Activated naive CD4-positive, alpha-beta T cell treated with anti-CD3 and anti-CD28 coated beads for 36 hours (primary cell): ENCODE data around the gene CLDN25. TPM values are rescaled to one million over a fixed set of nuclear protein-coding genes. Genes with fewer than 3 reads are reported as not detected.
"Not testable (repeated sequence)": the region's sequence is repeated elsewhere in the genome, so short reads cannot be mapped to it uniquely, and the experiment has no call there.

Source experiments
- CTCF ChIA-PET: fragments of 350-600 bp; sonication (Branson Sonifier 250); formaldehyde crosslinking; loops from one replicate; lab custom pipeline; 2021; ENCODE audit warnings: antibody characterized with exemption; lab: Charles Lee
- DNase-seq: peaks from one replicate; pipeline ENCODE4 v3.0.0-alpha.2; 2020
- H3K27ac Mint-ChIP-seq: one replicate; pipeline ENCODE4 v1.8.0; 2021; ENCODE audit warnings: mild to moderate bottlenecking, mixed read lengths
- H3K27me3 Mint-ChIP-seq: one replicate; pipeline ENCODE4 v1.8.0; 2021; ENCODE audit warnings: low read depth, mixed read lengths
- H3K36me3 Mint-ChIP-seq: one replicate; pipeline ENCODE4 v1.8.0; 2021; ENCODE audit warnings: low read depth, mixed read lengths
- H3K4me1 Mint-ChIP-seq: one replicate; pipeline ENCODE4 v1.8.0; 2021; ENCODE audit warnings: low read depth, mixed read lengths
- H3K4me3 Mint-ChIP-seq: one replicate; pipeline ENCODE4 v1.8.0; 2021; ENCODE audit warnings: mild to moderate bottlenecking, moderate library complexity, mixed read lengths
- H3K9me3 Mint-ChIP-seq: one replicate; pipeline ENCODE4 v1.8.0; 2021; ENCODE audit warnings: mixed read lengths
- intact Hi-C: fragments of 100-400 bp; cut with micrococcal nuclease; formaldehyde crosslinking; loops from one replicate; pipeline ENCODE4 v1.15.1; 2023
- total RNA-seq, 2 experiments: library from RNA; stranded (reverse); gene quantifications; one replicate each; pipeline ENCODE4 v1.2.3, GENCODE V29; 2021

The CLDN25 gene
- total RNA-seq: not detected

DNA sequence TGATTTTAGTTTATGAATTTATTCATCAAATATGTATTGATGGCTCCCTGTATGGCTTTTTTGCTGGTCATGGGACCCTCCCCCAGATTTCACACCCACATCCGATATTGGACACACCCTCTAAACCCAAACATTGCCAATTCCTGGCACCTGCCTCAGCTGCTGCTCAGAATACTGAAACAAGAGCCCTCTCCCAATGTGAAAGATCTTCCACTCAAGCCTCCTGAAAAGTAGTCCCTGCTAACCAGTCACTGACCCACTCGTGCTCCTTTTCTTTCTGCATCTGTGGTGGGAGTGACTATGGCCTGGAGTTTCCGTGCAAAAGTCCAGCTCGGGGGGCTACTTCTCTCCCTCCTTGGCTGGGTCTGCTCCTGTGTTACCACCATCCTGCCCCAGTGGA is at the start of gene CLDN25:
Gene CLDN25, plus strand, starts transcription at position 301 of the 400 bp plus-strand sequence. Its CDS starts 0 bp downstream, at position 301.
- intact Hi-C loops: loop anchor here (10.0 kb wide), 2 partner anchors 625 to 1695 kb away; partner anchors contain the start of genes C11orf71, RBM7, SDHD and TIMM8B
- Mint-ChIP-seq H3K4me1 (peaks cover under 1% of the 10 kb centered on the region), H3K27ac (no peak within 1 kb of the TSS), H3K9me3 (no peaks in the 10 kb centered on the region), H3K27me3 (peaks cover 3% of the 10 kb centered on the region), H3K4me3 (no peak within 1 kb of the TSS), H3K36me3 (no peaks in the 10 kb centered on the region)
- CTCF ChIA-PET: no interaction called here
- DNase-seq: no peak

DNA sequence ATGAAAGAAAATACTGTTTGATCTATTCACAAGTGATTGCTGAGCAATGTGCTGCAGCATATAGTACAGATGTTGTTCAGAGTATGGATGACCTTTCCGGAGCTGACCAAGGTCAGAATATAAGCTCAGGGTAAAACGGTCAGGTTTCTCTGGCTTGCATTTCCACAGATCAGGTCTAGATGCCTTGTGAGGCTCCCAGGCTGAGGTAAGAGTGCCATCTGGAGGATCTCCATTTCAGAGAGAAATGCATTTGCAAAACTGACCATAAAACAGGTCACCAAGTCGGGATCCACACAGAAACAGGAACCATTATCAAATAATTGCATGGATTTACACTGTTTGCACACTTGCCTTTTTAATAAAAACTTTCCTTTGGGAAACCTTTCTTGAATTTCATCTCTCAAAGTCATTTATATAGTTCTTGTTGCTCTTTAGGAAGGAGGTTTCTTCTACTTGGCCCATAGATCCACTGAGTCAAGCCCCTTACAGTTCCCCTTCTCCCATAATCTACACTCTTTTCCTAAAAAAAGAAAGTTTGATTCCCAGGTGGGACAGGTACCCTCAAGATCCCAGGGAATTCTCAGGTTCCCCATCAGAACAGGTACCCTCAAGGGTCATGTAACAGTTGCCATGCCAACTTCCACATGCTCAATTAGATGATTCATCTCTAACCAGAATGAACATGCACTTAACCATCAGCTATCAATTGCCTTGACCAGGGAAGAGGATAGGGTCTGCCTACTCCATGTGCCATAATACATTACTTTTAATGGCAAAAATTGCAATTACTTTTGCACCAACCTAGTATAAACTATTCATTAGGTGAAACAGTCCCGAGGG is 48.5 kb upstream of the CLDN25 start:
- Mint-ChIP-seq H3K4me3 (no peak overlapping the region), H3K27ac (no peak overlapping the region), H3K36me3 (peaks cover 29% of the 10 kb centered on the region), H3K27me3 (no peaks in the 10 kb centered on the region), H3K4me1 (peaks cover 1% of the 10 kb centered on the region), H3K9me3 (no peaks in the 10 kb centered on the region)
- intact Hi-C loops: loop anchor here (1.0 kb wide), 1 partner anchor 426 kb away; no protein-coding TSS in a partner anchor
- DNase-seq: peak; percentile 19
- CTCF ChIA-PET: interaction anchor here (0.6 kb wide), 1 partner anchor 193 kb away, joined by 3 read pairs; no protein-coding TSS in a partner anchor

DNA sequence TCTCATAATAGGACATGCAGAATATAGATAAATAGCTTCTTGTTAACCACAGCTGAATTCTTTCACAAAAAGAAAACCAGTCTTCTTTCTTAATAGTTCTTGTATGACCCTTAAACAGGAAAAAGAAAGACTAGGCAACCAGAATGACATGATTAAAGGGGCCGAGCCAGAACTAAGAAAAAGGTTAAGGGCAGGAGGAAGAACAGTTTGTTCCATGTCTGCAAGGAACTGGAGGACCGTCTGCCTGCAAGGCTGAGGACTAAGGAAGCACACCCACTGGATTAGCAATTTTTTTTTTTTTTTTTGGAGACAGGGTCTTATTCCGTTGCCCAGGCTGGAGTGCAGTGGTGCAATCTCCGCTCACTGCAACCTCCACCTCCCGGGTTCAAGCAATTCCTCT is 47.5 kb upstream of the CLDN25 start:
- intact Hi-C loops: no loop called here
- peaks cover 9% of the 10 kb centered on the region for H3K4me1 Mint-ChIP-seq
- H3K4me3 Mint-ChIP-seq: no peak overlapping the region
- no peaks in the 10 kb centered on the region for H3K9me3 Mint-ChIP-seq
- peaks cover 33% of the 10 kb centered on the region for H3K36me3 Mint-ChIP-seq
- CTCF ChIA-PET: interaction anchor here (0.6 kb wide), 1 partner anchor 192 kb away, joined by 3 read pairs; no protein-coding TSS in a partner anchor
- DNase-seq: no peak
- no peak overlapping the region for H3K27ac Mint-ChIP-seq
- H3K27me3 Mint-ChIP-seq: no peaks in the 10 kb centered on the region

DNA sequence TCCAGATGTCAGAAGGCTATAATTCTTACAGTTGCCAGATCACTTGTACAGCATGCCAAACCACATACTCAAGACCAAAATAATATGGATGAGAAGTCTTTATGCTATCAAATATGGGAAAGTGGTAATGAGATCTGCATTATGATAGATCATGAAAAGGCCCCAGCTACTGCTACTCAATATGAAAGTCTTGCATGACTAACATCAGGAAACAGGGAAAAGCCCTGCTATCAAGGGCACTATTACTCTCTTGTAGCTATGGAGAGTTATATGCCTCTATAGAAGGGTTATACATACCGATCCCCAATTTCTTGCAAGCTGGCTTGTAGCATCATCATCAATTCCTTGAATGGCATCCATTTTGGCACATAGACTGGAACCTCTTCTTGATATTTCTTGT is 43.3 kb upstream of the CLDN25 start:
- CTCF ChIA-PET: interaction anchor here (0.8 kb wide), 1 partner anchor 37 kb away, joined by 3 read pairs; the partner anchor contains the start of gene ZW10
- Mint-ChIP-seq H3K36me3 (peaks cover 44% of the 10 kb centered on the region), H3K27ac (no peak overlapping the region), H3K9me3 (no peaks in the 10 kb centered on the region), H3K27me3 (no peaks in the 10 kb centered on the region), H3K4me3 (no peak overlapping the region), H3K4me1 (peaks cover 12% of the 10 kb centered on the region)
- intact Hi-C loops: loop anchor here (2.0 to 5.0 kb wide), 3 partner anchors 36 to 422 kb away; partner anchors contain the start of genes TTC12 and ZW10
- DNase-seq: no peak

DNA sequence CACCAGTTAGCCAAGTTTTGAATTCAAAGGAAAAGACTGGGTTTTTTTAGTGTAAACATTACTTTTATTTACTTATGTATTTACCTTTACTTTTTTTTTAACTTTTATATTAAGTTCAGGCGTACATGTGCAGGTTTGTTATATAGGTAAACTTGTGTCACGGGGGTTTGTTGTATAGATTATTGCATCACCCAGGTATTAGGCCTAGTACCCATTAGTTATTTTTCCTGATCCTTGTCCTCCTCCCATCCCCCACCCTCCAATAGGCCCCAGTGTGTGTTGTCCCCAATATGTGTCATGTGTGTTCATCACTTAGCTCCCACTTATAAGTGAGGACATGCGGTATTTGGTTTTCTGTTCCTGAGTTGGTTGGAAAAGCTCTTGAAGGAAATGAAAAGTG is 26.7 kb upstream of the CLDN25 start:
- DNase-seq: no peak
- Mint-ChIP-seq H3K9me3 (no peaks in the 10 kb centered on the region), H3K4me3 (no peak overlapping the region), H3K27ac (no peak overlapping the region), H3K27me3 (no peaks in the 10 kb centered on the region), H3K36me3 (peaks cover 27% of the 10 kb centered on the region), H3K4me1 (no peaks in the 10 kb centered on the region)
- intact Hi-C loops: no loop called here
- CTCF ChIA-PET: no interaction called here

DNA sequence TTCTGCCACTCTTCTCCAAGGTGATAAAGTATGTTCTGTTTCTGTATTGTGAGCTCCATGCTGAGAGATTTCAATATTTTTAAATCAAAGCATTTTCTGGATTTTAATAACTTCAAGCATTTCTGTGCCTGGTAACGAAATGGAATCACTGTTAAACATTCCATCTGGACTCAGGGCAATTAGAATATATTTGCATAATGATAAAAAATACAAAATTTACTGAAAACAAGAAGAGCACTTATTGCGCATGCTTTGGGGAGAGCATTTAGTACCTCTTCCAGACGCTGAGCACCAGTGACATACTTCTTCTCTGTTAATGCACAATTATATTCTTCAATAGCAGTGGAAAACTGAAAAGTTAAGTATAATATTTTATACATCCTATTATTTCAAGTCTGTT is 19.4 kb upstream of the CLDN25 start:
- Mint-ChIP-seq H3K36me3 (peaks cover 51% of the 10 kb centered on the region), H3K4me3 (no peak overlapping the region), H3K27me3 (no peaks in the 10 kb centered on the region), H3K27ac (no peak overlapping the region), H3K4me1 (no peaks in the 10 kb centered on the region), H3K9me3 (peaks cover 2% of the 10 kb centered on the region)
- DNase-seq: no peak
- intact Hi-C loops: no loop called here
- CTCF ChIA-PET: no interaction called here

DNA sequence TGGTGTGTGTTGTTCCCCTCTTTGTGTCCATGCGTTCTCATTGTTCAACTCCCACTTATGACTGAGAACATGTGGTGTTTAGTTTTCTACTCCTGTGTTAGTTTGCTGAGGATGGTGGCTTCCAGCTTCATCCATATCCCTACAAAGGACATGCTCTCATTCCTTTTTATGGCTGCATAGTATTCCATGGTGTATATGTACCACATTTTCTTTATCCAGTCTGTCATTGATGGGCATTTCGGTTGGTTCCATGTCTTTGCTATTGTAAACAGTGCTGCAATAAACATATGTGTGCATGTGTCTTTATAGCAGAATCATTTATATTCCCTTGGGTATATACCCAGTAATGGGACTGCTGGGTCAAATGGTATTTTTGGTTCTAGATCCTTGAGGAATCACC is 16.6 kb upstream of the CLDN25 start:
- DNase-seq, H3K4me3 Mint-ChIP-seq, CTCF ChIA-PET, H3K9me3 Mint-ChIP-seq, H3K4me1 Mint-ChIP-seq, intact Hi-C loops, H3K27me3 Mint-ChIP-seq, H3K27ac Mint-ChIP-seq: not testable (repeated sequence)
- H3K36me3 Mint-ChIP-seq: peaks cover 46% of the 10 kb centered on the region

DNA sequence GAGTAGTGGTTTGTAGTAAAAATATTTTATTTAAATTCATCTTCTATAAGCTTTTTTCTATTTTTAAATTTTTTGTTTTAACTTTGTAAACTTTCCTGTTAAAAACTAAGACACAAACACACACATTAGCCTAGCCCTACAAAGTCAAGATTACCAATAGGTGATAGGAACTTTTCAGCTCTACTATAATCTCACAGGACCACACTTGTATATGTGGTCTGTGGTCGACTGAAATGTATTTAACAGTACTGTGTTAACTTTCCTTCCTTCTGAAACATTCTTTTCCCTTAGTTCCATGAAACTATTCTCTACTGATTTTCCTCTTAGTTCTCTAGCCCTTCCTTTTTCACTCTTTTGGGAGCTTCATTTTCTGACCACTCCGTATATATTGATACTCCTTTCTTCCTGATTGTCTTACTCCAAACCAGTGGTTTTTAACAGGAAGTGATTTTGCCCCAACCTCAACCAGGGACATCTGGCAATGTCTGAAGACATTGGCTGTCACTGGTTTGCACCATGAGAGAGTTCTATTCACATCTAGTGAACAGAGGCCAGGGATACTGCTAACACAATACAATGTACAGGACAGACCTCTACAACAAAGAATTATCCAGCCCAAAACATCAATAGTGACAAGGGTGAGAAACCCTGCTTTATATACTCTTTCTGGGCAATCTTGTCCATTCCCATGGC is 14.9 kb upstream of the CLDN25 start:
- DNase-seq: no peak
- Mint-ChIP-seq H3K36me3 (peaks cover 44% of the 10 kb centered on the region), H3K4me1 (peaks cover 6% of the 10 kb centered on the region), H3K27ac (no peak overlapping the region), H3K4me3 (no peak overlapping the region), H3K9me3 (peaks cover 2% of the 10 kb centered on the region), H3K27me3 (no peaks in the 10 kb centered on the region)
- CTCF ChIA-PET: no interaction called here
- intact Hi-C loops: no loop called here

DNA sequence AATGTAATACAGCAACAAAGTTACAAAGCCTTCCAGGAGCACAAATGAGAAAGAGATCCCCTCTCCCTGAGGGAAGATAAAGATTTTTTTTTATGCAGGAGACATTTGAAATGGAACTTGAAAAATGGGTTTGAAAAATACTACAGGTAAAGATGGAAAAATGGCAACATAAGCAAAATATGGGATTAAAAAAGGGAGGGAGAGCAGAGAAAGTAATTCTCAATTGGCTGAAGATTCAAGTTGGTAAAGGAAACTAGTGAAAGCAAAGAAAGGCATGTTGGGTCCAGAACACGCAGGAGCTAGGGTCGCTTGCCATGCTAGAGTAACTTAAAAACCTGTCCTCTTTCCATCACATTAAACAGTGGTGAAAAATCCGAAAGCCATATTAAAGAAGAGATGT is 7.6 kb upstream of the CLDN25 start:
- peaks cover 25% of the 10 kb centered on the region for H3K36me3 Mint-ChIP-seq
- H3K4me3 Mint-ChIP-seq: peak overlapping the region; percentile 100
- H3K4me1 Mint-ChIP-seq: peaks cover 23% of the 10 kb centered on the region
- no peaks in the 10 kb centered on the region for H3K27me3 Mint-ChIP-seq
- DNase-seq: no peak
- no peak overlapping the region for H3K27ac Mint-ChIP-seq
- CTCF ChIA-PET: no interaction called here
- no peaks in the 10 kb centered on the region for H3K9me3 Mint-ChIP-seq
- intact Hi-C loops: loop anchor here (2.0 to 10.0 kb wide), 5 partner anchors 35 to 1687 kb away; partner anchors contain the start of genes C11orf71, PTS, RBM7 and SDHD

DNA sequence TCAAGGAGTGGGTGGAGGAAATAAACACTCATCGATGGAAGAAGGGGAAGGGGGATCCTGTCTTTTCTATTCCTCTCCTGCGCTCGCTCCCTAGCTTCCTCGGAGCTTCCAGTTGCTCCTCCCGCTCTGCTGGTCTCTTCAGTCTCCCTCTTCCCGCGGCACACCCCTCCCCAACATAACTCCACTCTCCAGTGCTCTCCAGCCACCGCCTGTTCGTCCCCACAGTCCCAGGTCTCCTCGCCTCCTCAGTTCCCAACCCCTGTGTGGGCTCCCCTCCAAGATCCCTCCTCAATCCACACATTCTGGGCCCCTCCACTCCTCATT is 6.5 kb upstream of the CLDN25 start:
- CTCF ChIA-PET: interaction anchor here (0.6 to 1.6 kb wide), 6 partner anchors 11 to 47 kb away, joined by 3 to 5 read pairs (median 4); no protein-coding TSS in a partner anchor
- DNase-seq: no peak
- Mint-ChIP-seq H3K36me3 (peaks cover 16% of the 10 kb centered on the region), H3K4me1 (peaks cover 19% of the 10 kb centered on the region), H3K4me3 (peak overlapping the region; percentile 100), H3K9me3 (no peaks in the 10 kb centered on the region), H3K27ac (peak overlapping the region; percentile 96), H3K27me3 (no peaks in the 10 kb centered on the region)
- intact Hi-C loops: loop anchor here (1.0 to 10.0 kb wide), 8 partner anchors 36 to 1688 kb away; partner anchors contain the start of genes C11orf71, PTS, RBM7 and SDHD

DNA sequence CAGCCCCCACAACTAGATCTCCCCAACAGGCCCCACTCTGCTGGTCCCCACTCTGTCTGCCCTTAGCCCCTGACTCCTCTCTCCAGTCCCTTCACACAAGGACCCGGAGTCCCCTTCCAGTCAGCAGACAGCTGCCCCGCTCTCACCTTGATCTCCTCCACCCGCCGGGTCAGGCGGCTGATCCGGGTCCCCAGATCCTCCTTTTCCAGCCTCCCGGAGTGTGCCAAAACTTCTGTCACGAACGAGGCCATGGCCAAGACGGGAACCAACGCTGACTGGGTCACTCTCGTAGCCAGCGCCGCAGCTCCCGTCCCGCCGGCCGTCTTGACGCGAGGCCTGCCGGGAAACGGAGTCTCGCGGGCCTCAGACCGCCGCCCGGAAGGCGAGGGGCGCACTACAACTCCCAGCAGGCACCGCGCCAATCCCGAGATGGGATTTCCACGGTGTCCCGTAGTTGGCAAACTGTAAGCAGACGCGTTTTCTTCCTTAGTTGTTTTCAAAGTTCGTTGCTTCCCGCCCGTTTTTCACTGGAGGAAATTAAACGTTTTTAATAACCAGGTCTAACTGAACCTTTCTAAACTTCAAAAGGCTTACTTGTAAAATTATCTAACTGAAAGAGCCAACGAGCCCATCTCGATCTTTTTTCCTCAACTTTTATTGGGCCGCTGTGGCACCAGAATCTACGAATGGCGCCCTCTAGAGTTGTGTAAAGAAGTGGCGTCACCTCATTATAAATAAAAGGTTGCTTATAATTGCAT is 6.0 kb upstream of the CLDN25 start, which contains the start of gene ZW10:
Gene ZW10, minus strand, starts transcription at position 277 of the 758 bp plus-strand sequence. Its CDS starts 26 bp downstream, at position 251.
- CTCF ChIA-PET: interaction anchor here (0.6 to 1.6 kb wide), 7 partner anchors 10 to 48 kb away, joined by 3 to 5 read pairs (median 3); no protein-coding TSS in a partner anchor
- intact Hi-C loops: loop anchor here (1.0 to 10.0 kb wide), 8 partner anchors 37 to 1689 kb away; partner anchors contain the start of genes C11orf71, PTS, RBM7 and SDHD
- peak within 1 kb of the TSS; percentile 100 for H3K4me3 Mint-ChIP-seq
- H3K36me3 Mint-ChIP-seq: peaks cover 13% of the 10 kb centered on the region
- H3K4me1 Mint-ChIP-seq: peaks cover 19% of the 10 kb centered on the region
- DNase-seq: peak; percentile 94
- H3K27ac Mint-ChIP-seq: peak within 1 kb of the TSS; percentile 96
- H3K27me3 Mint-ChIP-seq: no peaks in the 10 kb centered on the region
- no peaks in the 10 kb centered on the region for H3K9me3 Mint-ChIP-seq
